Measurements from ENCODE around the gene PTGFRN.

Gene PTGFRN

GRCh38 chr1:116933606-116934515 is 24.1 kb downstream of the PTGFRN start:
- H3K4me3 ChIP-seq (ENCODE audit: low read length in 2 of 2), result no peak overlapping the region
- H3K23ac ChIP-seq (ENCODE audit: low read depth, low read length, poor library complexity), result no peak overlapping the region
- H3K79me1 ChIP-seq (ENCODE audit: low read depth, low read length), result no peaks in the 10 kb centered on the region
- H2BK5ac ChIP-seq (ENCODE audit: low read length), result no peak overlapping the region
- no peak for DNase-seq (ENCODE audit: low spot score)
- no peak overlapping the region for H3K27ac ChIP-seq (replicated peaks; ENCODE audit: low read length)
- H3K9me3 ChIP-seq (replicated peaks in 1 of 2; ENCODE audit: control insufficient read depth in 2 of 2, insufficient read depth in 1 of 2, low read depth in 1 of 2, low read length in 2 of 2), result peaks cover 0 to 2% of the 10 kb centered on the region in 2 donors
- H3K14ac ChIP-seq (ENCODE audit: low read length), result no peak overlapping the region
- no peak overlapping the region for H3K4ac ChIP-seq (ENCODE audit: low read length)
- no peak overlapping the region for H4K8ac ChIP-seq (ENCODE audit: low read depth, low read length)
- H4K91ac ChIP-seq (ENCODE audit: low read depth, low read length, poor library complexity), result no peak overlapping the region
- H3K9ac ChIP-seq (ENCODE audit: low read depth, low read length, poor library complexity), result no peak overlapping the region
- H2AFZ ChIP-seq (ENCODE audit: low read length), result no peak overlapping the region
- peaks cover 0 to 3% of the 10 kb centered on the region in 2 donors for H3K4me1 ChIP-seq (ENCODE audit: control insufficient read depth in 2 of 2, insufficient read depth in 1 of 2, low read depth in 1 of 2, low read length in 2 of 2)
- no peak overlapping the region for H2AK5ac ChIP-seq (ENCODE audit: low read depth, low read length)
- no peak overlapping the region for H3K4me2 ChIP-seq (ENCODE audit: insufficient read depth, low read length, poor library complexity, severe bottlenecking)
- H2BK120ac ChIP-seq (ENCODE audit: low read depth, low read length), result no peak overlapping the region
- no peaks in the 10 kb centered on the region for H3K27me3 ChIP-seq (ENCODE audit: control insufficient read depth in 3 of 3, insufficient read depth in 3 of 3, low read depth in 1 of 3, low read length in 3 of 3)
- no peak overlapping the region for H3K18ac ChIP-seq (ENCODE audit: low read length)
- no CpG with 5 or more reads among the region's 3 CpGs for WGBS, 2 donors (ENCODE audit: extremely low coverage in 2 of 2, insufficient read length in 2 of 2, insufficient replicate concordance in 1 of 2)
- no peak overlapping the region for H2BK12ac ChIP-seq (ENCODE audit: low read length)
- H3K36me3 ChIP-seq (replicated peaks in 1 of 2; ENCODE audit: control insufficient read depth in 2 of 2, insufficient read depth in 2 of 2, low read length in 2 of 2), result peaks cover 0 to 28% of the 10 kb centered on the region in 2 donors
- no peak overlapping the region for H2BK15ac ChIP-seq (ENCODE audit: low read length)

GRCh38 chr1:116934586-116935207 is 25.0 kb downstream of the PTGFRN start:
- no CpG with 5 or more reads among the region's 3 CpGs for WGBS, 2 donors (ENCODE audit: extremely low coverage in 2 of 2, insufficient read length in 2 of 2, insufficient replicate concordance in 1 of 2)
- no peak overlapping the region for H4K91ac ChIP-seq (ENCODE audit: low read depth, low read length, poor library complexity)
- H3K18ac ChIP-seq (ENCODE audit: low read length), result no peak overlapping the region
- H3K4me2 ChIP-seq (ENCODE audit: insufficient read depth, low read length, poor library complexity, severe bottlenecking), result no peak overlapping the region
- H3K4me3 ChIP-seq (ENCODE audit: low read length in 2 of 2), result no peak overlapping the region
- H2BK12ac ChIP-seq (ENCODE audit: low read length), result no peak overlapping the region
- H3K9me3 ChIP-seq (replicated peaks in 1 of 2; ENCODE audit: control insufficient read depth in 2 of 2, insufficient read depth in 1 of 2, low read depth in 1 of 2, low read length in 2 of 2), result peaks cover 0 to 2% of the 10 kb centered on the region in 2 donors
- no peak for DNase-seq (ENCODE audit: low spot score)
- H3K9ac ChIP-seq (ENCODE audit: low read depth, low read length, poor library complexity), result no peak overlapping the region
- H3K14ac ChIP-seq (ENCODE audit: low read length), result no peak overlapping the region
- H2BK120ac ChIP-seq (ENCODE audit: low read depth, low read length), result no peak overlapping the region
- no peaks in the 10 kb centered on the region for H3K27me3 ChIP-seq (ENCODE audit: control insufficient read depth in 3 of 3, insufficient read depth in 3 of 3, low read depth in 1 of 3, low read length in 3 of 3)
- no peak overlapping the region for H3K27ac ChIP-seq (replicated peaks; ENCODE audit: low read length)
- no peaks in the 10 kb centered on the region for H3K4me1 ChIP-seq (ENCODE audit: control insufficient read depth in 2 of 2, insufficient read depth in 1 of 2, low read depth in 1 of 2, low read length in 2 of 2)
- H3K4ac ChIP-seq (ENCODE audit: low read length), result no peak overlapping the region
- H4K8ac ChIP-seq (ENCODE audit: low read depth, low read length), result no peak overlapping the region
- no peak overlapping the region for H2BK5ac ChIP-seq (ENCODE audit: low read length)
- H3K36me3 ChIP-seq (replicated peaks in 1 of 2; ENCODE audit: control insufficient read depth in 2 of 2, insufficient read depth in 2 of 2, low read length in 2 of 2), result peaks cover 0 to 25% of the 10 kb centered on the region in 2 donors
- H3K79me1 ChIP-seq (ENCODE audit: low read depth, low read length), result no peaks in the 10 kb centered on the region
- H3K23ac ChIP-seq (ENCODE audit: low read depth, low read length, poor library complexity), result no peak overlapping the region
- H2BK15ac ChIP-seq (ENCODE audit: low read length), result no peak overlapping the region
- no peak overlapping the region for H2AK5ac ChIP-seq (ENCODE audit: low read depth, low read length)
- H2AFZ ChIP-seq (ENCODE audit: low read length), result no peak overlapping the region

DNA sequence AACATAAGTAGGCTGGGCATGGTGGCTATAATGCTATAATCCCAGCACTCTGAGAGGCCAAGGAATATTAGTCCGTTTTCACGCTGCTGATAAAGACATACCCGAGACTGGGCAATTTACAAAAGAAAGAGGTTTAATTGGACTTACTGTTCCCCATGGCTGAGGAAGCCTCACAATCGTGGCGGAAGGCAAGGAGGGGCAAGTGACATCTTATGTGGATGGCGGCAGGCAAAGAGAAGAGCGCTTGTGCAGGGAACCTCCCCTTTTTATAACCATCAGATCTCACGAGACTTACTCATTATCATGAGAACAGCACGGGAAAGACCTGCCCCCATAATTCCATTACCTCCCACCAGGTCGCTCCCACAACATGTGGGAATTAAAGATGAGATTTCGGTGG is 28.5 kb downstream of the PTGFRN start:
- Histone ChIP-seq H3K36me3 (replicated peaks in 1 of 2; ENCODE audit: control insufficient read depth in 2 of 2, insufficient read depth in 2 of 2, low read length in 2 of 2) (peaks cover 8 to 23% of the 10 kb centered on the region in 2 donors), H3K4me2 (ENCODE audit: insufficient read depth, low read length, poor library complexity, severe bottlenecking) (no peak overlapping the region), H3K9me3 (replicated peaks in 1 of 2; ENCODE audit: control insufficient read depth in 2 of 2, insufficient read depth in 1 of 2, low read depth in 1 of 2, low read length in 2 of 2) (peaks cover 0 to 2% of the 10 kb centered on the region in 2 donors), H2BK15ac (ENCODE audit: low read length) (no peak overlapping the region), H4K8ac (ENCODE audit: low read depth, low read length) (no peak overlapping the region), H3K79me1 (ENCODE audit: low read depth, low read length) (no peaks in the 10 kb centered on the region), H3K4me3 (ENCODE audit: low read length in 2 of 2) (no peak overlapping the region), H2BK5ac (ENCODE audit: low read length) (no peak overlapping the region), H3K18ac (ENCODE audit: low read length) (no peak overlapping the region), H3K27ac (replicated peaks; ENCODE audit: low read length) (no peak overlapping the region), H3K14ac (ENCODE audit: low read length) (no peak overlapping the region), H3K4ac (ENCODE audit: low read length) (no peak overlapping the region), H2AK5ac (ENCODE audit: low read depth, low read length) (no peak overlapping the region), H3K9ac (ENCODE audit: low read depth, low read length, poor library complexity) (no peak overlapping the region), H2AFZ (ENCODE audit: low read length) (no peak overlapping the region), H3K4me1 (ENCODE audit: control insufficient read depth in 2 of 2, insufficient read depth in 1 of 2, low read depth in 1 of 2, low read length in 2 of 2) (peaks cover 1 to 2% of the 10 kb centered on the region in 2 donors), H4K91ac (ENCODE audit: low read depth, low read length, poor library complexity) (no peak overlapping the region), H2BK12ac (ENCODE audit: low read length) (no peak overlapping the region), H3K23ac (ENCODE audit: low read depth, low read length, poor library complexity) (no peak overlapping the region), H3K27me3 (ENCODE audit: control insufficient read depth in 3 of 3, insufficient read depth in 3 of 3, low read depth in 1 of 3, low read length in 3 of 3) (no peaks in the 10 kb centered on the region), H2BK120ac (ENCODE audit: low read depth, low read length) (no peak overlapping the region)
- no peak for DNase-seq (ENCODE audit: low spot score)
- no CpG with 5 or more reads among the region's 11 CpGs for WGBS, 2 donors (ENCODE audit: extremely low coverage in 2 of 2, insufficient read length in 2 of 2, insufficient replicate concordance in 1 of 2)

Measured in neuronal stem cell (in vitro differentiated cells).